Measurements from ENCODE around the gene GNA12.

DNA sequence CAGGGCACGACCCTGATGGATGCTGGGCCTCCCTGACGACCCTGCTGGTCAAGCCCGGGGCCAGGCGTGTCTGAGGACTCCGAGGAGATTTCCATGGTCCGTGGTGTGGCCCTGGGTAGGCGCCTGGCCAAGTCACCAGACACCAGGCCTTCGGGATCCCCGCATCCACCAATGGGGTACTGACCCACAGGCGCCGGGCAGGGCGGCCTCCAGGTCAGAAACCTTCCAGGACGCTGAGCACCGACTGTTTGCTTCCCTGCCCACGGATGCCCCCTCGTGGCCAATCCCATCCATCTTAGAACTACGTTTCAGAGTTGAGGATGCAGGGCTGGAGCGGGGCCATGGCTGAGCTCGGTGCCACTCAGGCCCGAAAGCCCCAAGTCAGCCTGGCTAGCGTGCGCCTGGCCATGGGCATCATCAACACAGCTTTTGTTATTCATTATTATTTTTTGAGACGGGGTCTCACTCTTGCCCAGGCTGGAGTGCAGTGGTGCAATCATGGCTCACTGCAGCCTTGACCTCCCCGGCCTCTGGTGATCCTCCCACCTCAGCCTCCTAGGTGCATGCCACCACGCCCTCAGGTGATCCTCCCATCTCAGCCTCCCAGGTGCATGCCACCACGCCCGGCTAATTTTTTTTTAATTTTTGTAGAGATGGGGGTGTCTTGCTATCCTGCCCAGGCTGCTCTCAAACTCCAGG lies 163.2 kb downstream of the GNA12 start:
- no peak for TF ChIP-seq NRF1 (conservative IDR thresholded peaks at IDR 0.05; ENCODE audit: low read depth, low read length)
- TF ChIP-seq, protein P1, sequence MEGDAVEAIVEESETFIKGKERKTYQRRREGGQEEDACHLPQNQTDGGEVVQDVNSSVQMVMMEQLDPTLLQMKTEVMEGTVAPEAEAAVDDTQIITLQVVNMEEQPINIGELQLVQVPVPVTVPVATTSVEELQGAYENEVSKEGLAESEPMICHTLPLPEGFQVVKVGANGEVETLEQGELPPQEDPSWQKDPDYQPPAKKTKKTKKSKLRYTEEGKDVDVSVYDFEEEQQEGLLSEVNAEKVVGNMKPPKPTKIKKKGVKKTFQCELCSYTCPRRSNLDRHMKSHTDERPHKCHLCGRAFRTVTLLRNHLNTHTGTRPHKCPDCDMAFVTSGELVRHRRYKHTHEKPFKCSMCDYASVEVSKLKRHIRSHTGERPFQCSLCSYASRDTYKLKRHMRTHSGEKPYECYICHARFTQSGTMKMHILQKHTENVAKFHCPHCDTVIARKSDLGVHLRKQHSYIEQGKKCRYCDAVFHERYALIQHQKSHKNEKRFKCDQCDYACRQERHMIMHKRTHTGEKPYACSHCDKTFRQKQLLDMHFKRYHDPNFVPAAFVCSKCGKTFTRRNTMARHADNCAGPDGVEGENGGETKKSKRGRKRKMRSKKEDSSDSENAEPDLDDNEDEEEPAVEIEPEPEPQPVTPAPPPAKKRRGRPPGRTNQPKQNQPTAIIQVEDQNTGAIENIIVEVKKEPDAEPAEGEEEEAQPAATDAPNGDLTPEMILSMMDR (IDR thresholded peaks at IDR 0.05 in 2 of 3, conservative IDR thresholded peaks at IDR 0.05 in 1 of 3; ENCODE audit: control insufficient read depth in 2 of 3, extremely low read depth in 1 of 3, insufficient read depth in 1 of 3, low read depth in 3 of 3, low read length in 3 of 3) = peak; percentile 64 to 72 (median 72)
- TF ChIP-seq POLR2AphosphoS5 (IDR thresholded peaks at IDR 0.05; ENCODE audit: low read length) = no peak
- no peak for TF ChIP-seq SUZ12 (IDR thresholded peaks at IDR 0.05; ENCODE audit: unreplicated experiment)
- no peak for TF ChIP-seq RBBP5 (conservative IDR thresholded peaks at IDR 0.05)
- no peak for TF ChIP-seq POLR2AphosphoS2 (IDR thresholded peaks at IDR 0.05; ENCODE audit: low read depth, low read length)
- TF ChIP-seq GABPA (IDR thresholded peaks at IDR 0.05; ENCODE audit: low read depth) = no peak
- TF ChIP-seq BCLAF1 (IDR thresholded peaks at IDR 0.05) = no peak
- no peak for TF ChIP-seq SMARCA5 (IDR thresholded peaks at IDR 0.05)
- no peak for TF ChIP-seq PAX5 (IDR thresholded peaks at IDR 0.05; ENCODE audit: borderline replicate concordance, low read depth, low read length)
- no peak for TF ChIP-seq POLR2A (IDR thresholded peaks at IDR 0.05; ENCODE audit: low read depth, low read length)
- TF ChIP-seq, protein P2, sequence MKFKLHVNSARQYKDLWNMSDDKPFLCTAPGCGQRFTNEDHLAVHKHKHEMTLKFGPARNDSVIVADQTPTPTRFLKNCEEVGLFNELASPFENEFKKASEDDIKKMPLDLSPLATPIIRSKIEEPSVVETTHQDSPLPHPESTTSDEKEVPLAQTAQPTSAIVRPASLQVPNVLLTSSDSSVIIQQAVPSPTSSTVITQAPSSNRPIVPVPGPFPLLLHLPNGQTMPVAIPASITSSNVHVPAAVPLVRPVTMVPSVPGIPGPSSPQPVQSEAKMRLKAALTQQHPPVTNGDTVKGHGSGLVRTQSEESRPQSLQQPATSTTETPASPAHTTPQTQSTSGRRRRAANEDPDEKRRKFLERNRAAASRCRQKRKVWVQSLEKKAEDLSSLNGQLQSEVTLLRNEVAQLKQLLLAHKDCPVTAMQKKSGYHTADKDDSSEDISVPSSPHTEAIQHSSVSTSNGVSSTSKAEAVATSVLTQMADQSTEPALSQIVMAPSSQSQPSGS (IDR thresholded peaks at IDR 0.05; ENCODE audit: low read length) = no peak
- TF ChIP-seq RAD21 (IDR thresholded peaks at IDR 0.05; ENCODE audit: insufficient read depth, low read depth, low read length) = peak; percentile 70
